ENCODE measurements around the gene APBA3.

Gene APBA3

GRCh38 chr19:3780786-3781304 is 19.4 kb upstream of the APBA3 start:
- H3K27ac ChIP-seq, result no peak overlapping the region
- H3K27me3 ChIP-seq (replicated peaks), result peaks cover 12% of the 10 kb centered on the region

GRCh38 chr19:3778899-3779723 is 17.6 kb upstream of the APBA3 start:
- TF ChIP-seq CTCF (IDR thresholded peaks at IDR 0.05; ENCODE audit: low read depth, low read length, missing control alignments), result no peak
- no peaks in the 10 kb centered on the region for H3K36me3 ChIP-seq (replicated peaks)
- no peak overlapping the region for H3K4me3 ChIP-seq (ENCODE audit: low read depth, low read length)
- H3K27ac ChIP-seq, result no peak overlapping the region
- in situ Hi-C loops (cut with HindIII; ENCODE audit: low pct_ligation_motif_present, low sequenced_read_pairs), result no loop called here
- DNase-seq, result no peak
- no peaks in the 10 kb centered on the region for H3K27me3 ChIP-seq (replicated peaks)

More at GRCh38 chr19:3780786-3781304, 19.4 kb upstream of the APBA3 start:
- in situ Hi-C loops (cut with HindIII; ENCODE audit: low pct_ligation_motif_present, low sequenced_read_pairs), result no loop called here
- Histone ChIP-seq H3K4me3 (ENCODE audit: low read depth, low read length) (no peak overlapping the region), H3K36me3 (replicated peaks) (no peaks in the 10 kb centered on the region)
- no peak for DNase-seq
- no peak for TF ChIP-seq CTCF (IDR thresholded peaks at IDR 0.05; ENCODE audit: low read depth, low read length, missing control alignments)

GRCh38 chr19:3778104-3778867 is 16.8 kb upstream of the APBA3 start:
- Histone ChIP-seq H3K36me3 (replicated peaks) (no peaks in the 10 kb centered on the region), H3K27me3 (replicated peaks) (no peaks in the 10 kb centered on the region), H3K4me3 (ENCODE audit: low read depth, low read length) (no peak overlapping the region), H3K27ac (no peak overlapping the region)
- in situ Hi-C loops (cut with HindIII; ENCODE audit: low pct_ligation_motif_present, low sequenced_read_pairs), result no loop called here
- TF ChIP-seq CTCF (IDR thresholded peaks at IDR 0.05; ENCODE audit: low read depth, low read length, missing control alignments), result no peak
- no peak for DNase-seq

GRCh38 chr19:3776479-3777040 is 15.1 kb upstream of the APBA3 start:
- no peaks in the 10 kb centered on the region for H3K36me3 ChIP-seq (replicated peaks)
- TF ChIP-seq CTCF (IDR thresholded peaks at IDR 0.05; ENCODE audit: low read depth, low read length, missing control alignments), result no peak
- no peaks in the 10 kb centered on the region for H3K27me3 ChIP-seq (replicated peaks)
- no peak for DNase-seq
- H3K4me3 ChIP-seq (ENCODE audit: low read depth, low read length), result no peak overlapping the region
- H3K27ac ChIP-seq, result no peak overlapping the region
- in situ Hi-C loops (cut with HindIII; ENCODE audit: low pct_ligation_motif_present, low sequenced_read_pairs), result no loop called here

- H3K27ac ChIP-seq, result no peak overlapping the region
- no peaks in the 10 kb centered on the region for H3K36me3 ChIP-seq (replicated peaks)
- no peak for TF ChIP-seq CTCF (IDR thresholded peaks at IDR 0.05; ENCODE audit: low read depth, low read length, missing control alignments)
- no peak overlapping the region for H3K4me3 ChIP-seq (ENCODE audit: low read depth, low read length)
- DNase-seq, result no peak
- H3K27me3 ChIP-seq (replicated peaks), result no peaks in the 10 kb centered on the region
- in situ Hi-C loops (cut with HindIII; ENCODE audit: low pct_ligation_motif_present, low sequenced_read_pairs), result no loop called here
Observed at GRCh38 chr19:3775831-3776230, 14.3 kb upstream of the APBA3 start.

Measured in brain microvascular endothelial cell (primary cell).